Esophagus squamous epithelium (tissue), 5 donors: Measurements from ENCODE around the gene C7. TPM values are rescaled to one million over a fixed set of nuclear protein-coding genes. Genes with fewer than 3 reads are reported as not detected.
A peak's percentile ranks its signal among the peaks of the same experiment; 100 is the strongest.

Experiments
- DNase-seq: peaks from one replicate; lab custom pipeline; 2025; lab: John Stamatoyannopoulos, UW
- H3K27ac ChIP-seq, 4 donors: fragments of 200-600 bp; sonication (generic); one replicate each; pipeline ENCODE4 v1.5.1; 2016 to 2019; ENCODE audit warnings: mild to moderate bottlenecking in 1 of 4
- H3K27me3 ChIP-seq, 4 donors: fragments of 200-600 bp; sonication (generic); 1 replicate in 3 of 4; 2 replicates in 1 of 4; pipeline versions ENCODE4 v1.5.1 to v1.6.0; 2017 to 2021; ENCODE audit warnings: antibody characterized with exemption in 1 of 4
- H3K36me3 ChIP-seq, 3 donors: fragments of 200-600 bp; sonication (generic); one replicate each; pipeline ENCODE4 v1.5.1; 2016 to 2019
- H3K4me1 ChIP-seq, 3 donors: fragments of 200-600 bp; sonication (generic); one replicate each; pipeline ENCODE4 v1.5.1; 2017 to 2019
- H3K4me3 ChIP-seq, 4 donors: fragments of 200-600 bp; sonication (generic); 1 replicate in 3 of 4; 2 replicates in 1 of 4; pipeline ENCODE4 v1.5.1; 2016 to 2019; ENCODE audit warnings: mild to moderate bottlenecking in 2 of 4, moderate library complexity in 1 of 4
- H3K9me3 ChIP-seq, 3 donors: fragments of 200-600 bp; sonication (generic); one replicate each; pipeline ENCODE4 v1.5.1; 2016 to 2019
- POLR2A ChIP-seq, 4 donors: fragments of 450-650 bp; IDR thresholded peaks; one replicate each; pipeline ENCODE4 v1.6.1; 2017; ENCODE audit warnings: antibody characterized with exemption in 4 of 4, mild to moderate bottlenecking in 4 of 4, moderate library complexity in 3 of 4
- WGBS, 2 donors: methylation state at CpG; one replicate each; pipeline ENCODE4 v1.1.5; 2018; 5-methylcytosine and 5-hydroxymethylcytosine counted together
- intact Hi-C: fragments of 100-400 bp; cut with DNase I; formaldehyde crosslinking; loops from one replicate; pipeline ENCODE4 v1.15.0; 2022
- total RNA-seq, 4 donors: library from RNA; depleted of rRNA; stranded (reverse); fragments of >200 nt; gene quantifications; one replicate each; pipeline ENCODE4 v1.1.0, GENCODE V29; 2016
- TF ChIP-seq, protein P1 (sequence below), 6 experiments: fragments of 450-650 bp in 4 of 6; fragments of 200-600 bp in 2 of 6; sonication (generic) in 2 of 6; IDR thresholded peaks; one replicate each; pipeline ENCODE4 v1.5.1; 2016 to 2019; ENCODE audit warnings: antibody characterized with exemption in 6 of 6, mild to moderate bottlenecking in 4 of 6, moderate library complexity in 4 of 6
- donor health status: DM: yes; HTN: yes; CAD: no.

The C7 gene
- total RNA-seq, 4 donors from 2014 or later = 8.2 to 245 (median 108) TPM

DNA sequence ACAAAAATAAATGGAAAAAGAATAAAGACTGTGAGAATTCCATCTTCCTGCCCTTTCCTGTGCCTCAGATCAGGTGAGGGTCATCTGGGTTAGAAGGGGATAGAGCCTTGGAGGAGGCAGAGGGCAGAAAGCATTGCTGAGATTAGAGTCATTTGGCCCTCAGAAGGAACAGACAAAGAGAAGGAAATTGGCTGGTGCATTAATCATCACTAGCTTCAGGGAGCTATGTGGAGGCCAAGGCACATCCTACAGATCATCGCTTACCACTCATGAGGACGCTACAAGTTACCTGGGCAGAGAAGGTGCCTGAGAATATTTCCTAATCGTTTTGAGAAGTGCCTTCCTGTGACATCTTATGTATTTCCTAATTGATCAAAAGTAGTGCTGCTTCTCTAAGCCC, 74.5 kb downstream of the C7 start:
- Histone ChIP-seq H3K9me3 (no peaks in the 10 kb centered on the region), H3K4me3 (no peak overlapping the region), H3K4me1 (no peaks in the 10 kb centered on the region), H3K27me3 (no peaks in the 10 kb centered on the region), H3K36me3 (no peaks in the 10 kb centered on the region), H3K27ac (no peak overlapping the region)
- no peak for DNase-seq
- 64 to 84% methylated on average over 3 of the region's 3 CpGs for WGBS, 2 donors
- TF ChIP-seq, protein P1, sequence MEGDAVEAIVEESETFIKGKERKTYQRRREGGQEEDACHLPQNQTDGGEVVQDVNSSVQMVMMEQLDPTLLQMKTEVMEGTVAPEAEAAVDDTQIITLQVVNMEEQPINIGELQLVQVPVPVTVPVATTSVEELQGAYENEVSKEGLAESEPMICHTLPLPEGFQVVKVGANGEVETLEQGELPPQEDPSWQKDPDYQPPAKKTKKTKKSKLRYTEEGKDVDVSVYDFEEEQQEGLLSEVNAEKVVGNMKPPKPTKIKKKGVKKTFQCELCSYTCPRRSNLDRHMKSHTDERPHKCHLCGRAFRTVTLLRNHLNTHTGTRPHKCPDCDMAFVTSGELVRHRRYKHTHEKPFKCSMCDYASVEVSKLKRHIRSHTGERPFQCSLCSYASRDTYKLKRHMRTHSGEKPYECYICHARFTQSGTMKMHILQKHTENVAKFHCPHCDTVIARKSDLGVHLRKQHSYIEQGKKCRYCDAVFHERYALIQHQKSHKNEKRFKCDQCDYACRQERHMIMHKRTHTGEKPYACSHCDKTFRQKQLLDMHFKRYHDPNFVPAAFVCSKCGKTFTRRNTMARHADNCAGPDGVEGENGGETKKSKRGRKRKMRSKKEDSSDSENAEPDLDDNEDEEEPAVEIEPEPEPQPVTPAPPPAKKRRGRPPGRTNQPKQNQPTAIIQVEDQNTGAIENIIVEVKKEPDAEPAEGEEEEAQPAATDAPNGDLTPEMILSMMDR (IDR thresholded peaks at IDR 0.05) = no peak
- no peak for TF ChIP-seq POLR2A (IDR thresholded peaks at IDR 0.05)
- intact Hi-C loops = no loop called here

DNA sequence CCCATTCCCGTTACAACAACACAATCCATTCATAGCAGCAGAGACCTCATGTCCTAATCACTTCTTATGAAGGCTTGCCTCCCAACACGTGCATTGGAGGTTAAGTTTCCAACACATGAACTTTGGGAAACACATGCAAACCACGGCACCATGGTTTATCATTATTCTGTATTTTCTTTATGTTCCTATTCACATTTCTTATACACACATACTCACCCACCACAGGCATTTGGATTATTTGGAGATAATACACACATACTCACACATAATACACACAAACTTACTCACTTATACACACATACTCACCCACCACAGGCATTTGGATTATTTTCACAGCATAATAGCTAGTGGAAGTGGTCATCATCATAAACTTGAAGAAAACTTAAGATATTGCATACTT, 75.6 kb downstream of the C7 start:
- Histone ChIP-seq H3K9me3 (no peaks in the 10 kb centered on the region), H3K4me1 (peaks cover 0 to under 1% (median 0%) of the 10 kb centered on the region in 3 donors), H3K27ac (no peak overlapping the region), H3K36me3 (no peaks in the 10 kb centered on the region), H3K4me3 (no peak overlapping the region), H3K27me3 (no peaks in the 10 kb centered on the region)
- 68 to 77% methylated on average over 3 of the region's 3 CpGs for WGBS, 2 donors
- intact Hi-C loops = no loop called here
- TF ChIP-seq POLR2A (IDR thresholded peaks at IDR 0.05) = no peak
- TF ChIP-seq, protein P1 (IDR thresholded peaks at IDR 0.05) = no peak
- DNase-seq = no peak

DNA sequence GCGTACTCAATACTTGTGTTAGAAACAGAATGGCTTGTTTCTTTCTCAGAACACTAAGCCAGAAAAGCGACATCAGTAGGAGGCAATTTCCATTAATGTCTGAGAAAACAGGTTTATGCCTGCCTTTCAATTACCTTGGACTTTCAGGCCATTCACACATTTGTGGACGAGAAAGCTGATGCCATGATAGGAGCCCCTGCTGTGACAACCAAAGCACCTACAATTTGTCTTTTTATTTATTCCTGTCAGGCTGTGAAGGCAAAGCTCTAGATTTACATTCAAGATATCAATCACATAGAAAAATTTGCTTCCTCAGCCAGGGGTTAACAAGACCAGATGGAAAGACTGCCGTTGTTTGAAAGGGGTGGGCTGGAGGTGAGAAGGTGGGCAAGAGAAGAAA, 76.2 kb downstream of the C7 start:
- Histone ChIP-seq H3K4me1 (peaks cover 0 to 7% (median 4%) of the 10 kb centered on the region in 3 donors), H3K4me3 (no peak overlapping the region), H3K27me3 (no peaks in the 10 kb centered on the region), H3K9me3 (no peaks in the 10 kb centered on the region), H3K27ac (no peak overlapping the region), H3K36me3 (no peaks in the 10 kb centered on the region)
- intact Hi-C loops = no loop called here
- WGBS, 2 donors = 39 to 59% methylated on average over 4 of the region's 4 CpGs
- no peak for DNase-seq
- no peak for TF ChIP-seq POLR2A (IDR thresholded peaks at IDR 0.05)
- TF ChIP-seq, protein P1 (IDR thresholded peaks at IDR 0.05) = no peak

DNA sequence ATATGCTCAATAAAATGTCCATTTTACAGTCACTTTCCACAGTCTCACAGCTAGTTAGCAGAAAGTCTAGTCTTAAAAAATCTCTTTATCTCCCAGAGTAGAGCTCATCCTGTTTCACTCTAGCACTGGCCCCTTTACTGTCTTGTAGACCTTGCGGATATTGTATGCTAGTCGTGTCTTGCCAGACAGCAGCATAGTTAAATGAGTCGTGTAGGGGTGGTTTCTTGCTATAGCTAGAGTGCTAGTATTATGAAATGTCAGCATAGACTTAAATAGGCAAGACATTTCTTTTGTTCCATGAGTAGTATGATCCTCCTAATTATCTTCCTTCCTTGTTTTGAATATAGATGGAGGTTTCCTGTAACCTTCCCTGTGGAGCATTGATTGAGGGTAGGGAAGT, 77.4 kb downstream of the C7 start:
- H3K27ac ChIP-seq = no peak overlapping the region
- H3K4me3 ChIP-seq = no peak overlapping the region
- H3K27me3 ChIP-seq = no peaks in the 10 kb centered on the region
- no peak for DNase-seq
- H3K36me3 ChIP-seq = no peaks in the 10 kb centered on the region
- WGBS, 2 donors = 69 to 78% methylated on average over 3 of the region's 3 CpGs
- H3K9me3 ChIP-seq = no peaks in the 10 kb centered on the region
- intact Hi-C loops = no loop called here
- TF ChIP-seq POLR2A (IDR thresholded peaks at IDR 0.05) = no peak
- peaks cover 0 to 14% (median 4%) of the 10 kb centered on the region in 3 donors for H3K4me1 ChIP-seq

DNA sequence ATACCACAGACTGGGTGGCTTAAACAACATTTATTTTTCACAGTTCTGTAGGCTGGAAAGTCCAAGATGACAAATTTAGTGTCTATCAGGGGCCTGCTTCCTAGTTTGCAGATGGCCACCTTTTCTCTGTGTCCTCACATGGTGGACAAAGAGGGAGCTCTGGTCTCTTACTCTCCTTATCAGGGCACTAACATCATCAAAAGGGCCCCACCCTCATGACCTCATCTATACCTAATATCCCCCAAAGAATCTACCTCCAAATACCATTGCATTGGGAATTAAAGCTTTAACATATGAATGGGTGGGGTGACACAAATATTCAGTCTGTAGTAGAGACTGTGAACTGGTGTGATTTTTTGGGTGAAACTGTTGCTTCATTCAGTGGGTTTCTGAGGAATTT, 78.1 kb downstream of the C7 start:
- TF ChIP-seq, protein P1 (IDR thresholded peaks at IDR 0.05) = no peak
- TF ChIP-seq POLR2A (IDR thresholded peaks at IDR 0.05) = no peak
- intact Hi-C loops = no loop called here
- Histone ChIP-seq H3K9me3 (no peaks in the 10 kb centered on the region), H3K4me1 (peaks cover 0 to 14% (median 6%) of the 10 kb centered on the region in 3 donors), H3K4me3 (no peak overlapping the region), H3K27ac (peak overlapping the region in 1 of 4 donors; percentile 26), H3K36me3 (no peaks in the 10 kb centered on the region), H3K27me3 (no peaks in the 10 kb centered on the region)
- no peak for DNase-seq
